Measurements from ENCODE around the gene SCARB1. TPM values are rescaled to one million over a fixed set of nuclear protein-coding genes. Genes with fewer than 3 reads are reported as not detected.

The SCARB1 gene
- total RNA-seq, 2 experiments from 2014 or later: 32.5 to 32.6 TPM

DNA sequence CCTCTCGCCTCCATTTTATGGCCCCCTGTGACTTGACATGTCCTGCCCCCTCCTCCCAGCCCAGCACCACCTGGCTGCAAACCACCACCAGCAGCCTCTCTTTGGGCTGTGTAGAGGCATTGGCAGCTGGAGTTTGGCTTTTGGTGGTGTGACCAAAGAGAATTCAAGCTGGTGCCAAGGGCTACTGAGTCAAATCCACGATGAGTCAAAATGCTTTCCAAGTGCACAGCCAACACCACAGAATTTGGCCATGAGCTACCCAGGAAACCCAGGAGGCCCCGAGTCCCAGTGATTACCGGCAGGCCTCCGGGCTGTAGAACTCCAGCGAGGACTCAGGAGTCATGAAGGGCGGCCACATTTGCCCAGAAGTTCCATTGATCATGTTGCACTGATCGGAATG is 53.8 kb downstream of the SCARB1 start:
- CTCF ChIA-PET: no interaction called here
- POLR2A ChIA-PET: no interaction called here

DNA sequence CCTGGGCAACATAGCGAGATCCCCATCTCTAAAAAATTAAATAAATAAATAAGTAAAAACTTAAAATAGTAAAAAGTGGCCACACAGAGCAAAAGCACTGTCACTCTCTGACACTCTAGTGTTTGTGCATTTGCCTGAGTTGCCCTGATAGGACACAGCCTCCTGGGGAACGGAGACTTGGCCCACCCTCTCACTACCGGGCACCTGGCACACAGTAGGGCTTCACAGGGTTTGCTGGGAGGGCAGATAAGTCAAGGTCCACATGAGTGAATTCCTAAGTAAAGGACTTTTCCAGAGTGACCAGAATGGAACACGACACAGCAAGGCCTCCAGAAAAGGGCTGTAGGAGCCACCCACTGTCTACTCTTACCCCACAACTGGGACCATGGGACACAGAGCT is 54.3 kb downstream of the SCARB1 start:
- ChIA-PET CTCF (no interaction called here), POLR2A (no interaction called here)

DNA sequence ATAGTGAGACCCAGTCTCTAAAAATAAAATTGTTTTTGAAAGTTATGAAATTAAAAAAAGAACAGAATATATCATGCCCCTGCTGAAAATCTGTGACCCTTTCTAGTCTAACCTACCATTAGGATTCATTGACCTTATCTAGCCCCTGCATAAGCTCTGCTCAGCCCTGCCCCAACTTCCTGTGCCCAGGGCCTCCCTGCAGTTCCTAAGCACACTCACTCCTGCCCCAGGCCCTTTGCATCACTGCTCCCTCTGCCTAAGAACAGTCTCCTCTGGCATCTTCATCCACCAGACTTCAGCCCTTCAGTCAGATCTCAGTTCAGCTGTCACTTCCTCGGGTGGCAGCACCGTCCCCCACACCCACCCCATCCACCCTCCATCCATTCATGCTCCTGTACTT is 55.4 kb downstream of the SCARB1 start:
- CTCF ChIA-PET: no interaction called here
- POLR2A ChIA-PET: no interaction called here

DNA sequence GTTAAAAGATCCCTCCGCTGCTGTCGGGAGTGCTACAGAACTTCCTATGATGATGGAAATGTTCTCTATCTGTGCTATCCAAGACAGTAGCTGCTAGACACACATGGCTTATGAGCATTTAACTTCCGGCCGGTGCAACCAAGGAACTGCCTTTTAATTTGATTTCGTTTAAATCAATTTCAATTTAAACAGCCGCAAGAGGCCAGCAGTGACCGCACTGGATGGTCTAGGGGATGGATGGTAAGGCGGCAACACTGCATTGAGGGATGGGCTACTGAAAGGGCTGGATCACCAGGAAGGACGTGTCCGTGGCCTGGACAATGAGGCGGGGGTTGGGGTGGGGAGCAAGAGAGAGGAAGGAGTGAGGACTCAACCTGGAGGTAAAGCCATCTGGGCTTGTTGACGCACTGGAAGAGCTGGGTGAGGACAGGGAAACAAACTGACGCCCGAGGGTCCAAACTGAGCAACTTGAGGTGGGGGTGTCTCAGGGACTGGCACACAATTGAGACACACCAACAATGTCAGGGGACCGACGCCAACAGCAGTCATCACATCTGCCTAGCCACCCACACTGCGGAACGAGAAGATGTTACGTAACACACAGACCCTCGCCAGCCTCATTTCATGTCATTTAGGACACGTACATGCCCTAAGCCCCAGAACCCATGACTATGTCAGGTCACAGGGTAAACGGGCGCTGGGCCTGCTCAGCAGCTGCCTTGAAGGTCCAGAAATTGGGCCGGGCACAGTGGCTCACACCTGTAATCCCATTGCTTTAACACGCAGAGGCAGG is 57.6 kb downstream of the SCARB1 start:
- CTCF ChIA-PET: no interaction called here

DNA sequence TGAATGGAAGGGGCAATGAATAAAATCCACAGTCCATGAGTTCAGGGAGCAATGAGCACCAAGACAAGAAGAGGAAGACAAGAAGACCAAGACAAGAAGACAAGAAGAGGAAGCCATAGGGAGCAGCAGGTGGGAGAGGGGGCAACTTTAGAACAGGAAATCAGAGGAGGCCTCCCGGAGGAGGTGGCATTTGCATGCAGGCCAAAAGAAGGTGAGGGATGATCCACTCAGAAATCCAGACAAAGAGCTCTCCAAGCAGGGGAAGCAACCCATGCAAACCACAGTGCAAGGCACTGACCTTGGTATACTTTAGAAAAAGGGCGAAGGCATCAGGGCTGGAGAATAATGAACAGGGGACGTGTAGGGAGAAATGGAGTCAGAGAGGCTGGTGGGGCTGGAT is 58.6 kb downstream of the SCARB1 start:
- CTCF ChIA-PET: no interaction called here

More for the DNA sequence above, 57.6 kb downstream of the SCARB1 start:
- POLR2A ChIA-PET: no interaction called here

DNA sequence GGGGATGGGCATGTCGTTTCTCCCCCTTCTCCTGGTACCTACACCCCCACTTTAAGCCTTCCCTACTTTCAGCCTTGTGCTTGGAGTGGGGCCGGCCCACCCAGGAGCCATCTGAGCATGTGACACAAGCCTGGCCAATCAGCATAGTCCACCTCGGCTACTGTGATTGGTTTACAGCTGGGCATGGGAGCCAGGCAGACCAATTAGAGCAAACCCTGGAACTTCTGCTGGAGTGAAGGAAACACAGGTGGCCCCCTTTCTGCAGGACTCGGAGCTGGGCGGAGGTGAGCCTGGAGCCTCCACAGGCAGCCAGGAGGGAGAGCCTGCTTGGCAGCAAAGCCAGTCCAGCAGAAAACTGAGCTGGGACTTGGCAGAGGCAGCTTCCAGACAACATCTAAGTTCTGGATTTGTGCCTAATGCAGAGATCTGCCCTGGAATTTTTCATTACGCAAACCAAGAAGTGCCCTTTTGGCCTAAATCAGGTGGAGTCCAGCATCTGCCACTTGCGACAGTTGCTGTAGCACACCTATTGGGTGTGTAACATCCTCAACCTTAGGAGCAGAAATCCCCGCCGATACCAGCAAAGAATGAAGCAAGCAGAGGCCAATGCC is 59.5 kb downstream of the SCARB1 start:
- ChIA-PET CTCF (no interaction called here), POLR2A (no interaction called here)

More for the DNA sequence above, 58.6 kb downstream of the SCARB1 start:
- POLR2A ChIA-PET: no interaction called here

DNA sequence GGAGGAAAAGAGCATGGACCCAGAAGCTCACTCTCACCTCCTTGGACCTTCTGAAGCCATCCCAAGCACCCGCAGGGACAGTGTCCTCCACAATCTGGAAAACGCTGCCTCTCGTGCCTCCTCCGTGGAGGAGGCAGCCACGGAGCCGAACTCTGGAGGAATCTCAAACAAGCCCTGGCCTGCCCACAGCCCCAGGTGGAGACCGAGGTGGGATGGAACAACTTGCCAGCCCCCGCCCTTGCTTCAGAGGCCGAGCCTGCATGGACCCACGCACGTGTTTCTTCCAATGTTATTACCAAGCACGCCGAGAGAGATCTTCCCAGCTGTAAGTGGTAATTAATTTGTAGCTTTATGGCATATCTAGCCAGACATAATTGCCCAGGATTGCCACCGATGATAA is 61.3 kb downstream of the SCARB1 start:
- ChIA-PET CTCF (no interaction called here), POLR2A (no interaction called here)

DNA sequence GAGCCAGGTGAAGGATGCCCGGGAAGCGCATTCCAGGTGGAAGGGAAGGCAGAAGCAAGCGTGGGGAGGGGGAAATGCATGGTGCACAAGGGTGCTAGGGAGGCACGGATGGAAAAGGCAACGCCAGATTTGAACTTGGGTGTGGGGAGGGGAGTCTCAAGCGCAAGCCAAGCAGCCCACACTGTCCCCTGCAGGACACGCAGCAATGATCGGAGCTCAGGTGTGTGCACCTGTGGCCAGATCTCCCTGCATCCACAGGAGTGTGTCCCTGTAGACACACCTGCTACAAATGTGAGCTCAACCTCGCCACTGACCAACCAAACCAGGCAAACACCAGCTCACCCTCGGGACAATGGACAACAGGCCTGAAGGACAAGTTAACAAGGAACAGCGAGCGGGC is 63.2 kb downstream of the SCARB1 start:
- POLR2A ChIA-PET: no interaction called here
- CTCF ChIA-PET: no interaction called here

DNA sequence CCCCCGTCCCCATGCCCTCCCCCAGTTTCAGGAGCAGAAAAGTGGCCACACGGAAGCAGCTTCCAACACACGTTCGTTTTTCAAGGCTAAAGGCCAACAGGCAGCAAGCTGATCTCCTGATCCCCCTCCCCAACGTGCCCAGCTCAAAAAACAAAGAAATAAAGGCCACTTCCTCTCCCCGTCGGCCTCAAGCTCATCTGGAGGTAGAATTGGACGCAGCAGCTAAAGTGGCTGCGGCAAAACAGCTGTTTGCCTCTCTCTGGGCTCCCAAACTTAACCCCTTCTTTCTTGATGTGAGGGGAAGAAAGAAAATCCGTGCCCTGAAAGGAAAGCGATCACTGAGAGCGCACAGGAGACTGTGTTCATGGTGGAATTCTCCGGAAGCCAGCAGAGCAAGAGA is 66.3 kb downstream of the SCARB1 start:
- ChIA-PET CTCF (no interaction called here), POLR2A (no interaction called here)

DNA sequence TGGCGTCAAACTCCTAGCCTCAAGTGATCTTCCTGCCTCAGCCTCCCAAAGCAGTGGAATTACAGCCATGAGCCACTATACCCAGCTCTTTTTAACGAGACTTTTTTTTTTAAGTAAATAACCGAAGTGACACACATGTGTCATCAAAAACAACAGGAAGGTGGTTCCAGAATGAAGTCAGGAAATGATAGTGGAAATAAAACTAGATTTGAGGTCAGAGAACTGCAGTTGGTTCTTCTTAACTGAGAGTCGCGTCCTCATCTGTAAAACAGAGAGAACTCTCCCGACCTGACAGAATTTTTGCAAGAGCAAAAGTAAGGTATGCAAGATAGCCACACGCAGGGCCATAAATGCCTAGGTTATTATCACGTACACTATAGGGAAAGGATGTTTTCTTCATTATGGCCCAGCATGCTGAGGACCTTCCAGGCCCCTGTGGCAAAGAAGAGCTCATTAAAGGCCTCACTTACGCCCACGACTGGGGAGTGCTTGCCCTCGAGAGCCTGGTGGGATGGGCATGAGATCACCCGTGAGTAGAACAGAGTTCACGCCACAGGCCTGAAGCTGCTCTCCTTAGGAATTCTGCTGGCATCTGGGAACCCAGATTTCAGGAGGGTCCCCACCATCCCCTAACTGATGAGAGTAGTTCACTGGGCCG is 67.2 kb downstream of the SCARB1 start:
- ChIA-PET CTCF (no interaction called here), POLR2A (no interaction called here)

DNA sequence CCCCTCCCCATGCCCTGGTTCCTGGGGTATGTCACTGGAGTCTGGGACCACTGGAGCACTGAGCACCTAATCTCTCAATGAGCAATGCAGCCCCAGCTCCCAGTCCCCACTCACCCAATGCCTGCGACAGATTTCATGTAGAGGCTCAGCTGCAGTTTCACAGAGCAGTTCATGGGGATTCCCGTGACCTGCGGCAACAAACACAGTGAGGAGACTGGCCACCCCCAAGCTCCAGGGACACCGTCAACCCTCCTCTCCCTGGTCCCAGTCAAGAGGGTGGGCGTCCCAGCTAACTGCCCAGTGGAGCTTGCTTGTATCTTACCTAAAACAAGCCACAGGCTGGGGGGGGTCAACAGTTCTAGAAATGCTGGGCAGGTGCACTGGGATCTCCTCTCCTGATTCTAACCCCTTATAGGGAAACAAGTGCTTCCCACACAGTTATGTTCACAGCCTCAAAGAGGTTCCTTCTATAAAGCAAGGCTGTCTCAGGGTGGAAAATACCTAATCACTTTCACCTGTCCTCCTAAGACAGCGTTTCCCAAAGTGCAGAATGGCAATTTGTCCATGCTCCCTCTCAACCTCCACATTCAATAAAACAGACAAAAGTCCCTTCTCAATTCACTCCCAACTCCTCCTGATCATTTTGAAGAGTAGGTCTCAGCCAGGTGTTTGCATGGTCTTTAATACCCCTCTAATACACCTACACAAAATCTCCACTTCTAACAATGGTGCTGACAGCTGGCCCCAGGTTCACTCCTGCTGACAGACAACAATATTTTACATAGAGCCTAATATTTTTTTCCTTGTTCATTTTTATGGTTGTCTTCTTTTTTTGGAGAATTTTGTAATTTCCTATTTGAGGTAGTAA is 68.3 kb downstream of the SCARB1 start:
- ChIA-PET POLR2A (interaction anchor here (0.8 kb wide), 1 partner anchor 386 kb away, joined by 3 read pairs; no protein-coding TSS in a partner anchor), CTCF (no interaction called here)

DNA sequence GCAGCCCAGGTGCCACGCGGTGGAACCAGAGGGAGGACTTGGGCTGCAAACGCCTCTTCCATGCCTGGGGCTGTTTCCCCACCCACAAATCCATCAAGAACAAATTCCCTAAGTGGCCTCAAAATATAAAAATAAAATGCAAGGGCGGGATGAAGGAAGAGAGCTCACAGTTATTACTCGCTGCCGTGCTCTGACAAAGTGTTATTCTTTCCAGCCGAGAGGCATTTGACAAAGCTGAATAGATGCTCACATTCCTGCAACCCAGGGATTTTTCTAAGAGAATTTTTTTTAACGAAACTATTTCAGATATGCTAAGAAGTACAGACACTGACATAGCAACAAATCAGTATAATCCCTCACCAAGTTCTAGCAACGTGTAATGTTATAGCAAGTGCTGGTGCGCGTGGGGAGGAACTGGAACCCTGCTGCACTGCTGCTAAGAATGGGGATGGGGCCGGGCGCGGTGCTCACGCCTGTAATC is 70.7 kb downstream of the SCARB1 start:
- ChIA-PET POLR2A (interaction anchor here (0.7 kb wide), 1 partner anchor 27 kb away, joined by 5 read pairs; no protein-coding TSS in a partner anchor), CTCF (interaction anchor here (0.6 kb wide), 1 partner anchor 277 kb away, joined by 3 read pairs; no protein-coding TSS in a partner anchor)

DNA sequence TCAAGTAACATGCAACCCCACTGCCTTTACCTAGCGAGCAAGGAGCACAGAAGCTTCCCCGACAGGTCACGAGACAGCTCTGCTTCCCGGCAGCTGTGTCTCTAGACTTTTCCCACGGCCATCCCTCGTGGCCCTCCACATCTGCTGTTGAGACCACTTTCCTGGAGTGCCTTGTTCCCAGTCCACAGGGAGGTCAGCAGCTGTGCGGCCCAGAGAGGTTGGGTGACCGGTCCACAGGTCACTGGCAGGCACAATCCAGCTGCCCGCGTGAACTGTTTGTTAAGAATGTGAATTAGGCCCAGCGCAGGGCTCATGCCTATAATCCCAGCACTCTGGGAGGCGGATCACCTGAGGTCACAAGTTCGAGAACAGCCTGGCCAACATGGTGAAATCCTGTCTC is 71.5 kb downstream of the SCARB1 start:
- CTCF ChIA-PET: no interaction called here

DNA sequence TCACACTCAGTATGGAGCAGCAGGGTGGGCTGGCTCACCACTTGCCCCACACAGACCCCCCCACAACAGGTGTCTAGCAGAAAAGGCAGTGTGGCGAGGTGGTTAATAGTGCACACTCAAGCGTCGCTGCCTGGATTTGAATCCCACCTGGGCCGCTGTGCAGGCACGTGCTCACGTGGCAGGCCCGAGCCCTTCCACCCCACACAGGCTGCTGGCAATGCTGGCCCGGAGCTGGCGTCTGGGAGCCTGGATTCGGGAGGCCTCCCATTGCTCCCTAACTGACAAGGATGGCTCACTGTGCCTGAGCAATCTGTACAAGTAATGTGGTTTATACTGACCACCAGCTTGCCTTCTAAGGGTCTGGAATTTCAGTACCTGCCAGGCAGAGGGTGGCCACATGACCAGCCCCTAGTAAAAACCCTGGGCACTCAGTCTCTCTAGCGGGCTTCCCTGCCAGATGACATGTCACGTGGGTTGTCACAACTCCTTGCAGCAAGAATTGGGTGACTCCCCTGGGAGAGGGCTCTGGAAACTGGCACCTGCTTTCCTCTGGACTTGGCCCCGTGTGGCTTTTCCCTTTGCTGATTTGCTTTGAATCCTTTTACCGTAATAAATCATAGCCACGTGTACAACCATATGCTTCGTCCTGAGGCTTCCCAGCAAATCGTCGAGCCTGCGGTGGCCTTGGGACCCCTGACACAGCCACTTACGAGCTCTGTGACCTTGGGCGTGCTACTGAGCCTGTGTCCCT is 72.8 kb downstream of the SCARB1 start:
- ChIA-PET POLR2A (no interaction called here), CTCF (no interaction called here)

More for the DNA sequence above, 71.5 kb downstream of the SCARB1 start:
- POLR2A ChIA-PET: no interaction called here

DNA sequence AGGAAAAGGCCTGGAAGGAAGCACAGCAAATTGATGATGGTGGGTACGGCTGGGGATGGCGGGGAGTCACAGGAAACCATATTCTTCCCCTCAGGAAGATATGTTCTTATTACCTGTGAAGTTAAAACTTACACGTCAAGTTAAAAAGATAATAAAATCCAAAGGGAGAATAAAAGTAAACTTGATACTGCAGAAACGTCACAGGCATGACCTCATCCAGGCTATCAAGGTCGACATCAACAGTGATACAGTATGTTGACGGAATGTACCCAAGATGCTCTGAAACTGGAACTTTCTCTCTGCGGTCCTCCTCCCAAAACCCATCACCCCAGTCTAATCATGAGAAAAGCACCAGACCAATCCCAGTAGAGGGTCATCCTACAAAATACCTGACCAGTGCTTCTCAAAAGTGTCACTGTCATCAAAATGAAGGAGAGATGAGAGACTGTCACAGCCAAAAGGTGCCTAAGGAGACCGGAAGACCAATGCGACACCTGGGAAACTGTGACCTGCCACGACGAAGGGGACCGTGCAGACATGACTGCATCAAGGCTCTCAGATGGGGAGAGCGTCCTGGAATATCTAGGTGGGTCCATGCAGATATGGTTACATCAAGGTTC is 74.6 kb downstream of the SCARB1 start:
- ChIA-PET POLR2A (no interaction called here), CTCF (no interaction called here)

DNA sequence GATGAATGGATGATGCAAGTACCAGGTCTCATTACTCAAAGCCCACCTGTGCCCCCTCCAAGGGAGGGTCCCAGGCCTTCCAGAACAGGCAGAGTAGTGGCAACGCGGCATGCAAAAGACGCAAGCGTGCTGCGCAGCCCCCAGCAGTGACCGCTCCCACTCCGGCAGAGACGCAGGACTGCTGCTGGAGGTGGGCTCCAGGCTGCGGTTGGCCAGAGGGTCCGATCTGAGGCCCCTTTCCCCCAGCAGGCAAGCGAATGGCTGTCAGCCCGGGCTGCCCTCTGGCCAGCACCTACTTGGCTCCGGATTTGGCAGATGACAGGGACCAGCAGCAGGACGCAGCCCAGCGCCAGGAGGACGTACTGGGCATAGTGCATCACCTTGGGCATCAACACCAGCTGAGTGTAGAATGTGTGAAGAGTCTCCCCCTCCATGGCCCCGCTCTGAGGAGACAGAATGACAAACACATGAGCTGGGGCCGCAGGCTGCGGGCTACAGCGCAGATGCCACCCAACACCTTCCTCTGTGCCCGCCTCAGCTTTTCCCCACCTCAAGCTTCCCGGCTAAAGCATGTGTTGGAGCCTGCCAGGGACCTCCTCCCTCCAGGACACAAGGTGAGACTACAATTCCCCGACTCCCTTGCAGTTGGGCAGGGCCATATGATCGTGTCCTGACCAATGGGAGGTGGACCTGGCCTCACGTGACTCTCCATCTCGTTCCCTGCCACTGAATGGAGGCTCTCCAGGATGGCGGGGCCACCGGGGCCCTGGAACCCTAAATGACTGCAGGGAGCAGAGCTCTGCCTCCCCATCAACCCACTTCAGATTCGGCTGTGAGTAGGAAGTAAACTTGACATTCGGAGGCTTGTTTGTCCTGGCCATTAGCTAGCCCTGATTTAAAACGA is 77.4 kb downstream of the SCARB1 start:
- CTCF ChIA-PET: interaction anchor here (1.5 kb wide), 1 partner anchor 9 kb away, joined by 3 read pairs; no protein-coding TSS in a partner anchor

DNA sequence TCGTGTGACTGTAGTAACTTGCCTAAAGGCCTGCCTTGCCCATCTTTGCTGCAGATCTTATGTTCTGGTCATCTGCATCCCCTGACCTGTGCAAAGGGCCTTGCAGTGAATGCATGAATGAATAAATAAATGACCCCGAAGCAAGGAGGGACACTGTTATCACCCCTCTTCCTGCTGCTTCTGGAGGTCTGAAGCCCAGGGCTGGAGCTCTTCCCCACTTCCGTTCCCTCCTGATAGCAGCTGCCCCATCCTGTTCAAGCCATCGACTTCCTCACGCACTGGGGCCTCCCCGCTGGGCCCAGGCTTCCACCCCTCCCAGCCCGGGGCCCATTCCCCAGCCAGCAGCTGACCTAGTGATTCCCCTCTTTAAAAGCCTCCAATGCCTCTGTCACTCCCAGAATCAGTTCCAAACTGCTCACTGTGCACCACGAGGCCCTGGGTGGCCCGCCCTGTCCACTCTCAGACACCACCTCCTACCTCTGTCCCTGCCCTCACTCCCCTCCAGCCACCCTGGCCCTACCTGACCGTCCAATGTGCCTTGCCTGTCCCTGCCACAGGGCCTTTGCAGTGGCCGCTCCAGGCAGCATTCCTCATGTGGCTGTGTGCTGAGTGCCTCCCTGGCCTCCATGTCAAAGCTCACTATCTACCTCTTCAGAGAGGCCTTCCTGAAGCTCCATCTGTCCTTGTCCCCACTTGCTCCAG is 78.6 kb downstream of the SCARB1 start:
- ChIA-PET CTCF (no interaction called here), POLR2A (no interaction called here)

More for the DNA sequence above, 77.4 kb downstream of the SCARB1 start:
- POLR2A ChIA-PET: no interaction called here
